HCT116 (cell line): ENCODE data around the gene TRIM65. TPM values are rescaled to one million over a fixed set of nuclear protein-coding genes. Genes with fewer than 3 reads are reported as not detected.

Source experiments
- ATAC-seq: fragments of 200-7000 bp; cut with Tn5 transposase; 2 replicates; pipeline ENCODE4 v1.9.1; 2020; ENCODE audit warnings: mild to moderate bottlenecking, moderate library complexity
- BruUV-seq: library from RNA; stranded (reverse); fragments of 400-500 nt; replicated peaks from 2 replicates; lab custom pipeline; 2021; lab: Mats Ljungman, UMichigan
- CTCF ChIA-PET: fragments of 300-600 bp; sonication (Branson Sonifier 250); formaldehyde crosslinking; loops from one replicate; lab custom pipeline; 2021; ENCODE audit warnings: antibody characterized with exemption; lab: Charles Lee
- POLR2A ChIA-PET: fragments of 300-600, 350-600 bp; sonication (Branson Sonifier 250); formaldehyde crosslinking; loops from one replicate; lab custom pipeline; 2021; ENCODE audit warnings: antibody characterized with exemption; lab: Charles Lee
- RAD21 ChIA-PET, 2 experiments: fragments of 300-600 bp; sonication (Branson Sonifier 250); formaldehyde crosslinking; loops; one replicate each; lab custom pipeline; 2023; ENCODE audit warnings: low total read pairs in 2 of 2; ENCODE audit not compliant: uncharacterized antibody in 2 of 2, unreplicated experiment in 2 of 2, low non-redundant PET in 1 of 2; lab: Charles Lee
- DNase-seq: peaks from one replicate; pipeline ENCODE4 v3.0.0-alpha.2; 2010; ENCODE audit warnings: low read depth, low spot score
- H2AFZ ChIP-seq: fragments of 200-600 bp; shearing (Covaris generic), sonication (generic); 2 replicates; pipeline ENCODE4 v1.6.1; 2017; ENCODE audit warnings: low read depth, mixed run types, mixed read lengths, antibody characterized with exemption, low read length; ENCODE audit not compliant: poor library complexity, severe bottlenecking
- H3K27ac ChIP-seq: 2 replicates; pipeline ENCODE4 v1.5.1; 2012; ENCODE audit warnings: low read depth, low read length
- H3K27me3 ChIP-seq: fragments of 200-600 bp; sonication (generic); 2 replicates; pipeline ENCODE4 v1.6.1; 2016; ENCODE audit warnings: mixed run types, low read length, mixed read lengths; ENCODE audit not compliant: insufficient read depth
- H3K36me3 ChIP-seq, 2 experiments: fragments of 200-500 bp in 1 of 2; fragments of 200-600 bp in 1 of 2; sonication (Bioruptor generic) in 1 of 2; sonication (generic) in 1 of 2; 2 replicates each; pipeline versions ENCODE4 v1.5.1 to v1.6.1; 2014 to 2016; ENCODE audit warnings: low read length in 2 of 2, inconsistent platforms in 1 of 2, mixed read lengths in 1 of 2, mixed run types in 1 of 2; ENCODE audit not compliant: insufficient read depth in 2 of 2, control insufficient read depth in 1 of 2
- H3K4me1 ChIP-seq, 2 experiments: fragments of 200-600 bp in 1 of 2; sonication (generic) in 1 of 2; 2 replicates each; pipeline versions ENCODE4 v1.5.1 to v1.6.1; 2012 to 2017; ENCODE audit warnings: low read length in 2 of 2, inconsistent platforms in 1 of 2, mild to moderate bottlenecking in 1 of 2, mixed read lengths in 1 of 2, mixed run types in 1 of 2, moderate library complexity in 1 of 2; ENCODE audit not compliant: insufficient read depth in 2 of 2, control insufficient read depth in 1 of 2
- H3K4me2 ChIP-seq: fragments of 200-600 bp; sonication (generic); 2 replicates; pipeline ENCODE4 v1.6.1; 2017; ENCODE audit warnings: mixed run types, low read length, mixed read lengths
- H3K4me3 ChIP-seq, 2 experiments: fragments of 200-600 bp in 1 of 2; sonication (generic) in 1 of 2; replicated peaks in 1 of 2; 2 replicates each; pipeline ENCODE4 v1.5.1; 2011 to 2016; ENCODE audit warnings: low read length in 2 of 2, control low read depth in 1 of 2, low read depth in 1 of 2, mild to moderate bottlenecking in 1 of 2, mixed read lengths in 1 of 2, mixed run types in 1 of 2
- H3K79me2 ChIP-seq: fragments of 200-600 bp; sonication (generic); 2 replicates; pipeline ENCODE4 v1.6.1; 2017; ENCODE audit warnings: mild to moderate bottlenecking, mixed run types, low read length, moderate library complexity, mixed read lengths; ENCODE audit not compliant: insufficient read depth
- H3K9ac ChIP-seq: fragments of 200-600 bp; sonication (generic); 2 replicates; pipeline ENCODE4 v1.6.1; 2016; ENCODE audit warnings: low read length, mixed read lengths
- H3K9me2 ChIP-seq: fragments of 200-600 bp; sonication (generic), shearing (Covaris generic); 2 replicates; pipeline ENCODE4 v1.6.1; 2017; ENCODE audit warnings: mixed run types, mild to moderate bottlenecking, moderate library complexity; ENCODE audit not compliant: insufficient read depth
- H3K9me3 ChIP-seq, 2 experiments: fragments of 200-500 bp in 1 of 2; fragments of 200-600 bp in 1 of 2; sonication (Bioruptor generic) in 1 of 2; sonication (generic) in 1 of 2; 2 replicates each; pipeline ENCODE4 v1.6.1; 2014 to 2017; ENCODE audit warnings: low read length in 2 of 2, mixed read lengths in 2 of 2, inconsistent platforms in 1 of 2, low read depth in 1 of 2, mild to moderate bottlenecking in 1 of 2, mixed run types in 1 of 2, moderate library complexity in 1 of 2; ENCODE audit not compliant: control insufficient read depth in 1 of 2, insufficient read depth in 1 of 2
- H4K20me1 ChIP-seq: fragments of 200-600 bp; sonication (generic), shearing (Covaris generic); 2 replicates; pipeline ENCODE4 v1.6.1; 2017; ENCODE audit warnings: mixed run types, mild to moderate bottlenecking, moderate library complexity; ENCODE audit not compliant: insufficient read depth
- CBX3 ChIP-seq: IDR thresholded peaks from 2 replicates; pipeline ENCODE4 v1.6.1; 2012; ENCODE audit warnings: low read depth
- CEBPB ChIP-seq: IDR thresholded peaks from 2 replicates; pipeline ENCODE4 v1.6.1; 2012; ENCODE audit warnings: low read depth
- EGR1 ChIP-seq: IDR thresholded peaks from 2 replicates; pipeline ENCODE4 v1.6.1; 2012; ENCODE audit warnings: low read depth
- ELF1 ChIP-seq: IDR thresholded peaks from 2 replicates; pipeline ENCODE4 v1.6.1; 2012; ENCODE audit warnings: low read depth, borderline replicate concordance
- EZH2phosphoT487 ChIP-seq: fragments of 200-600 bp; IDR thresholded peaks from 2 replicates; pipeline ENCODE4 v1.6.1; 2018; ENCODE audit warnings: antibody characterized with exemption, borderline replicate concordance
- FOSL1 ChIP-seq: IDR thresholded peaks from 2 replicates; pipeline ENCODE4 v1.6.1; 2012; ENCODE audit warnings: low read depth
- JUND ChIP-seq: IDR thresholded peaks from 2 replicates; pipeline ENCODE4 v1.6.1; 2012
- RAD21 ChIP-seq: IDR thresholded peaks from 2 replicates; pipeline ENCODE4 v1.6.1; 2012; ENCODE audit warnings: low read depth, mild to moderate bottlenecking
- SIN3A ChIP-seq: IDR thresholded peaks from 2 replicates; pipeline ENCODE4 v1.6.1; 2012; ENCODE audit warnings: low read depth
- SP1 ChIP-seq: IDR thresholded peaks from 2 replicates; pipeline ENCODE4 v1.6.1; 2012; ENCODE audit warnings: low read depth
- TCF7L2 ChIP-seq: IDR thresholded peaks from 2 replicates; pipeline ENCODE4 v1.7.0; 2011; ENCODE audit warnings: borderline replicate concordance, inconsistent platforms; ENCODE audit not compliant: insufficient read depth, insufficient read length; ENCODE audit errors: extremely low read depth
- ZFX ChIP-seq: fragments of 450-650 bp; IDR thresholded peaks from 2 replicates; pipeline ENCODE4 v1.6.1; 2017
- ZNF274 ChIP-seq: fragments of 200-500 bp; sonication (Bioruptor generic); IDR thresholded peaks from 2 replicates; pipeline ENCODE4 v1.6.1; 2014; ENCODE audit warnings: mild to moderate bottlenecking, low read depth, low read length, inconsistent platforms
- intact Hi-C: fragments of 100-400 bp; cut with micrococcal nuclease; formaldehyde crosslinking; loops from 2 replicates; pipeline ENCODE4 v1.10.0; 2022
- total RNA-seq: library from RNA; stranded (reverse); gene quantifications from one replicate; pipeline ENCODE4 v1.2.1, GENCODE V29; 2021; ENCODE audit not compliant: unreplicated experiment
- TF ChIP-seq, protein P1 (sequence below): IDR thresholded peaks from 2 replicates; pipeline ENCODE4 v1.6.1; 2012
- TF ChIP-seq, protein P2 (sequence below), 3 experiments: fragments of 200-600 bp in 1 of 3; sonication (generic) in 1 of 3; IDR thresholded peaks in 2 of 3; conservative IDR thresholded peaks in 1 of 3; 2 replicates each; pipeline ENCODE4 v1.5.1; 2012 to 2017; ENCODE audit warnings: low read depth in 2 of 3, low read length in 2 of 3, antibody characterized with exemption in 1 of 3, borderline replicate concordance in 1 of 3, control low read depth in 1 of 3, mild to moderate bottlenecking in 1 of 3, mixed read lengths in 1 of 3, mixed run types in 1 of 3, moderate library complexity in 1 of 3; ENCODE audit not compliant: insufficient read depth in 1 of 3
- TF ChIP-seq, protein P3 (sequence below): IDR thresholded peaks from 2 replicates; pipeline ENCODE4 v1.6.1; 2012; ENCODE audit warnings: low read depth
- TF ChIP-seq, protein P4 (sequence below): IDR thresholded peaks from 2 replicates; pipeline ENCODE4 v1.6.1; 2012

Gene TRIM65
- total RNA-seq, 1 experiment from 2014 or later, result 53.0 TPM

DNA sequence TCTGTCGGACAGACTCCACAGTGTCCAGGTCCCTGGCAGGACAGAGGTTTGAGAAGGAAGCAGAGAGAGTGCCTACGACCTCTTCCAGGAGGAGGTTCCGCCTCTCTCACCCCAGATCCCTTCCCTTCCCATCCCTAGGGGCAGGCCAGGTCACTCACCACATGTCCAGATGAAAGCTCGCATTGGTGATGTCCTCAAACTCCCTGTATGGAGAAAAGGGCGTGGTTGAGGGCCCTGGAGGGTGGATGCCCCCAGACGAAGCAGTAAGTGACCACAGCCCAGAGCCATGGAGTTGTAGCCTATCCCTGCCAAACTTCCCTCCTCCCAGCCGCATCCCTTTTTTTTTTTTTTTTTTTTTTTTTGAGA is 56.0 kb downstream of the TRIM65 start:
- H3K9me3 ChIP-seq, result no peaks in the 10 kb centered on the region
- BruUV-seq, result no TSS peak
- no peaks in the 10 kb centered on the region for H3K36me3 ChIP-seq
- no peak overlapping the region for H3K27ac ChIP-seq
- no peaks in the 10 kb centered on the region for H3K79me2 ChIP-seq
- DNase-seq (no peak), ATAC-seq (no peak)
- no peak for TF ChIP-seq ZNF274
- TF ChIP-seq, protein P1, sequence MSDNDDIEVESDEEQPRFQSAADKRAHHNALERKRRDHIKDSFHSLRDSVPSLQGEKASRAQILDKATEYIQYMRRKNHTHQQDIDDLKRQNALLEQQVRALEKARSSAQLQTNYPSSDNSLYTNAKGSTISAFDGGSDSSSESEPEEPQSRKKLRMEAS, result no peak
- no peak for TF ChIP-seq CEBPB
- TF ChIP-seq RAD21, result no peak
- no peak for TF ChIP-seq EZH2phosphoT487
- TF ChIP-seq SP1, result no peak
- TF ChIP-seq CBX3, result no peak
- TF ChIP-seq FOSL1, result no peak
- no peak for TF ChIP-seq SIN3A
- TF ChIP-seq, protein P2, sequence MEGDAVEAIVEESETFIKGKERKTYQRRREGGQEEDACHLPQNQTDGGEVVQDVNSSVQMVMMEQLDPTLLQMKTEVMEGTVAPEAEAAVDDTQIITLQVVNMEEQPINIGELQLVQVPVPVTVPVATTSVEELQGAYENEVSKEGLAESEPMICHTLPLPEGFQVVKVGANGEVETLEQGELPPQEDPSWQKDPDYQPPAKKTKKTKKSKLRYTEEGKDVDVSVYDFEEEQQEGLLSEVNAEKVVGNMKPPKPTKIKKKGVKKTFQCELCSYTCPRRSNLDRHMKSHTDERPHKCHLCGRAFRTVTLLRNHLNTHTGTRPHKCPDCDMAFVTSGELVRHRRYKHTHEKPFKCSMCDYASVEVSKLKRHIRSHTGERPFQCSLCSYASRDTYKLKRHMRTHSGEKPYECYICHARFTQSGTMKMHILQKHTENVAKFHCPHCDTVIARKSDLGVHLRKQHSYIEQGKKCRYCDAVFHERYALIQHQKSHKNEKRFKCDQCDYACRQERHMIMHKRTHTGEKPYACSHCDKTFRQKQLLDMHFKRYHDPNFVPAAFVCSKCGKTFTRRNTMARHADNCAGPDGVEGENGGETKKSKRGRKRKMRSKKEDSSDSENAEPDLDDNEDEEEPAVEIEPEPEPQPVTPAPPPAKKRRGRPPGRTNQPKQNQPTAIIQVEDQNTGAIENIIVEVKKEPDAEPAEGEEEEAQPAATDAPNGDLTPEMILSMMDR (IDR thresholded peaks at IDR 0.05 in 2 of 3, conservative IDR thresholded peaks at IDR 0.05 in 1 of 3; ENCODE audit: borderline replicate concordance in 1 of 3, insufficient read depth in 1 of 3, low read depth in 2 of 3, low read length in 2 of 3), result no peak
- no peak for TF ChIP-seq ELF1
- TF ChIP-seq JUND, result no peak
- no peak for TF ChIP-seq EGR1
- no peak for TF ChIP-seq TCF7L2
- TF ChIP-seq, protein P3, sequence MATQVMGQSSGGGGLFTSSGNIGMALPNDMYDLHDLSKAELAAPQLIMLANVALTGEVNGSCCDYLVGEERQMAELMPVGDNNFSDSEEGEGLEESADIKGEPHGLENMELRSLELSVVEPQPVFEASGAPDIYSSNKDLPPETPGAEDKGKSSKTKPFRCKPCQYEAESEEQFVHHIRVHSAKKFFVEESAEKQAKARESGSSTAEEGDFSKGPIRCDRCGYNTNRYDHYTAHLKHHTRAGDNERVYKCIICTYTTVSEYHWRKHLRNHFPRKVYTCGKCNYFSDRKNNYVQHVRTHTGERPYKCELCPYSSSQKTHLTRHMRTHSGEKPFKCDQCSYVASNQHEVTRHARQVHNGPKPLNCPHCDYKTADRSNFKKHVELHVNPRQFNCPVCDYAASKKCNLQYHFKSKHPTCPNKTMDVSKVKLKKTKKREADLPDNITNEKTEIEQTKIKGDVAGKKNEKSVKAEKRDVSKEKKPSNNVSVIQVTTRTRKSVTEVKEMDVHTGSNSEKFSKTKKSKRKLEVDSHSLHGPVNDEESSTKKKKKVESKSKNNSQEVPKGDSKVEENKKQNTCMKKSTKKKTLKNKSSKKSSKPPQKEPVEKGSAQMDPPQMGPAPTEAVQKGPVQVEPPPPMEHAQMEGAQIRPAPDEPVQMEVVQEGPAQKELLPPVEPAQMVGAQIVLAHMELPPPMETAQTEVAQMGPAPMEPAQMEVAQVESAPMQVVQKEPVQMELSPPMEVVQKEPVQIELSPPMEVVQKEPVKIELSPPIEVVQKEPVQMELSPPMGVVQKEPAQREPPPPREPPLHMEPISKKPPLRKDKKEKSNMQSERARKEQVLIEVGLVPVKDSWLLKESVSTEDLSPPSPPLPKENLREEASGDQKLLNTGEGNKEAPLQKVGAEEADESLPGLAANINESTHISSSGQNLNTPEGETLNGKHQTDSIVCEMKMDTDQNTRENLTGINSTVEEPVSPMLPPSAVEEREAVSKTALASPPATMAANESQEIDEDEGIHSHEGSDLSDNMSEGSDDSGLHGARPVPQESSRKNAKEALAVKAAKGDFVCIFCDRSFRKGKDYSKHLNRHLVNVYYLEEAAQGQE, result no peak
- TF ChIP-seq, protein P4, sequence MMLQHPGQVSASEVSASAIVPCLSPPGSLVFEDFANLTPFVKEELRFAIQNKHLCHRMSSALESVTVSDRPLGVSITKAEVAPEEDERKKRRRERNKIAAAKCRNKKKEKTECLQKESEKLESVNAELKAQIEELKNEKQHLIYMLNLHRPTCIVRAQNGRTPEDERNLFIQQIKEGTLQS, result no peak
- TF ChIP-seq ZFX, result no peak
- H3K9me2 ChIP-seq, result no peaks in the 10 kb centered on the region
- H4K20me1 ChIP-seq, result no peaks in the 10 kb centered on the region
- no peak overlapping the region for H2AFZ ChIP-seq
- no peak overlapping the region for H3K4me3 ChIP-seq
- ChIA-PET POLR2A (interaction anchor here (0.6 to 2.1 kb wide), 4 partner anchors 9 to 61 kb away, joined by 3 to 7 read pairs (median 4); no protein-coding TSS in a partner anchor), RAD21 (interaction anchor here in 1 of 2 experiments (0.7 kb wide), 2 partner anchors 15 to 60 kb away, joined by 3 to 4 read pairs; no protein-coding TSS in a partner anchor), CTCF (interaction anchor here (0.7 to 3.2 kb wide), 3 partner anchors 11 to 68 kb away, joined by 3 to 12 read pairs (median 6); no protein-coding TSS in a partner anchor)
- H3K27me3 ChIP-seq, result no peaks in the 10 kb centered on the region
- no peak overlapping the region for H3K9ac ChIP-seq
- peaks cover 18 to 35% of the 10 kb centered on the region in 2 experiments for H3K4me1 ChIP-seq
- H3K4me2 ChIP-seq, result no peak overlapping the region
- intact Hi-C loops, result no loop called here
